Chondrocyte (in vitro differentiated cells): Measurements from ENCODE around the gene OLFM4. TPM values are rescaled to one million over a fixed set of nuclear protein-coding genes. Genes with fewer than 3 reads are reported as not detected.

ENCODE experiments used
- DNase-seq: peaks from one replicate; pipeline ENCODE4 v3.0.0; 2021; ENCODE audit warnings: mixed read lengths, low spot score
- H3K27ac Mint-ChIP-seq: one replicate; pipeline ENCODE4 v1.8.0; 2021; ENCODE audit warnings: mild to moderate bottlenecking, moderate library complexity, mixed read lengths; ENCODE audit not compliant: unreplicated experiment
- H3K27me3 Mint-ChIP-seq: 2 replicates; pipeline ENCODE4 v1.8.0; 2021; ENCODE audit warnings: low read depth, mixed read lengths
- H3K36me3 Mint-ChIP-seq: 2 replicates; pipeline ENCODE4 v1.8.0; 2021; ENCODE audit warnings: low read depth, mixed read lengths
- H3K4me1 Mint-ChIP-seq: 2 replicates; pipeline ENCODE4 v1.8.0; 2021; ENCODE audit warnings: low read depth, mild to moderate bottlenecking, mixed read lengths
- H3K4me3 Mint-ChIP-seq: one replicate; pipeline ENCODE4 v1.8.0; 2021; ENCODE audit warnings: mild to moderate bottlenecking, moderate library complexity, mixed read lengths; ENCODE audit not compliant: unreplicated experiment
- H3K9me3 Mint-ChIP-seq: 2 replicates; pipeline ENCODE4 v1.8.0; 2021; ENCODE audit warnings: low read depth, mixed read lengths
- total RNA-seq: library from RNA; stranded (reverse); gene quantifications from 3 replicates; pipeline ENCODE4 v1.2.1, GENCODE V29; 2021
- TF ChIP-seq, protein P1 (sequence below): fragments of 200-600 bp; sonication (generic); IDR thresholded peaks from 2 replicates; pipeline ENCODE4 v1.5.0; 2021; ENCODE audit warnings: antibody characterized with exemption, mild to moderate bottlenecking, moderate library complexity

The OLFM4 gene
- total RNA-seq, 1 donor from 2014 or later: 0.25 TPM

DNA sequence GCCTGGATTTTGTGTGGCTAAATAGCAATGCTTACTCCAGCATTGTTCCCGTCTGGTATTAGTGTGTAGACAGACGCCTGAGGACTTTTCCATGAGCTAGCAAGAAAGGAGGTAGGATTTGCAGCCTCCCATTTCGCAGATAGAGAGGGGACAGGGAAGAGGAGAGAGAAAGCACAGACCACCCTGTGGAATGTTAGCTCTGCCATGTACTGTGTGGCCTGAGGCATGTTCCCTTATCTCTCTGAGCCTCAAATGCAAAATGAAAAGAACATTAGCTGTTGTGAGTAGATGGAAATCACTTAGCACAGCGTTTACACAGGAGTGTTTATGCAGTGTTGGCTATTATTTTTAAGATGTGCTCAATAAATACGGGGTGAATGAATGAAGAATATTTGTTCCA, 45.5 kb downstream of the OLFM4 start:
- no peaks in the 10 kb centered on the region for H3K27me3 Mint-ChIP-seq
- TF ChIP-seq, protein P1, sequence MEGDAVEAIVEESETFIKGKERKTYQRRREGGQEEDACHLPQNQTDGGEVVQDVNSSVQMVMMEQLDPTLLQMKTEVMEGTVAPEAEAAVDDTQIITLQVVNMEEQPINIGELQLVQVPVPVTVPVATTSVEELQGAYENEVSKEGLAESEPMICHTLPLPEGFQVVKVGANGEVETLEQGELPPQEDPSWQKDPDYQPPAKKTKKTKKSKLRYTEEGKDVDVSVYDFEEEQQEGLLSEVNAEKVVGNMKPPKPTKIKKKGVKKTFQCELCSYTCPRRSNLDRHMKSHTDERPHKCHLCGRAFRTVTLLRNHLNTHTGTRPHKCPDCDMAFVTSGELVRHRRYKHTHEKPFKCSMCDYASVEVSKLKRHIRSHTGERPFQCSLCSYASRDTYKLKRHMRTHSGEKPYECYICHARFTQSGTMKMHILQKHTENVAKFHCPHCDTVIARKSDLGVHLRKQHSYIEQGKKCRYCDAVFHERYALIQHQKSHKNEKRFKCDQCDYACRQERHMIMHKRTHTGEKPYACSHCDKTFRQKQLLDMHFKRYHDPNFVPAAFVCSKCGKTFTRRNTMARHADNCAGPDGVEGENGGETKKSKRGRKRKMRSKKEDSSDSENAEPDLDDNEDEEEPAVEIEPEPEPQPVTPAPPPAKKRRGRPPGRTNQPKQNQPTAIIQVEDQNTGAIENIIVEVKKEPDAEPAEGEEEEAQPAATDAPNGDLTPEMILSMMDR: no peak
- DNase-seq: no peak
- H3K9me3 Mint-ChIP-seq: peaks cover 5% of the 10 kb centered on the region
- no peaks in the 10 kb centered on the region for H3K36me3 Mint-ChIP-seq
- H3K27ac Mint-ChIP-seq: no peak overlapping the region
- H3K4me1 Mint-ChIP-seq: no peaks in the 10 kb centered on the region
- no peak overlapping the region for H3K4me3 Mint-ChIP-seq

DNA sequence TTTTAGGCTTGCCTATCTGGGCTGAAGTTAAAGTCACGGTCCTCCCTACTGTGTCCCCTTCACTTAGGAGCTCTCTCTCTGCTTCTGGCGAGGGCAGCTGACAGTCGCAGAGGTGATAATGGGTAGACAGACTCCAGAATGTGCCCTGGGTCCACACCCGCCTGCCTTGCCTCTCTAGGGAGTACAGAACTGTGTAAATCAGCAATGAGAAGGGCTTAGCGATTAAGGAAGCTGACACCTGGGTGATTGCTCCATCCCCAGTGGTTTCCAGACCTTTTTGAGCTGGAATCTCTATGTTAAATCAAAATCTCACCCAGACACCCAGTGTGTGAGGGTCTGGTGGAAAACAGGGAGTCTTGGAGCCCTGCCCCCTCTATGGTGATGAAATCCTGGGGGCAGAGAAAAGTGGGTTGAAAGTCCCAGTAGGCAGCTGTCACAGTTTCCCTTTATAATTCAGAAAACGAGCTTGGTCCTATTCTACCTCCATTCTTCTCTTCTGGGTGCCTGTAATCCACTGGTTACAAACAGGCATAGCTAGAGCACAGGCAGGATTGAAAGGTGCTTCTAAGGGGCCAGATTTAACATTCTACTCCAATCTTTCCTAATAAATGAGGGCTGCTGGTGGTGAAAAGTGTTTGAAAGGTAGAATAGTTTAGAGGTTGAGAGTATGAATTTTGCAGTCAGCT, 46.9 kb downstream of the OLFM4 start:
- Mint-ChIP-seq H3K9me3 (peaks cover 7% of the 10 kb centered on the region), H3K36me3 (no peaks in the 10 kb centered on the region), H3K4me1 (no peaks in the 10 kb centered on the region), H3K4me3 (no peak overlapping the region), H3K27ac (no peak overlapping the region), H3K27me3 (no peaks in the 10 kb centered on the region)
- TF ChIP-seq, protein P1: no peak
- DNase-seq: no peak

DNA sequence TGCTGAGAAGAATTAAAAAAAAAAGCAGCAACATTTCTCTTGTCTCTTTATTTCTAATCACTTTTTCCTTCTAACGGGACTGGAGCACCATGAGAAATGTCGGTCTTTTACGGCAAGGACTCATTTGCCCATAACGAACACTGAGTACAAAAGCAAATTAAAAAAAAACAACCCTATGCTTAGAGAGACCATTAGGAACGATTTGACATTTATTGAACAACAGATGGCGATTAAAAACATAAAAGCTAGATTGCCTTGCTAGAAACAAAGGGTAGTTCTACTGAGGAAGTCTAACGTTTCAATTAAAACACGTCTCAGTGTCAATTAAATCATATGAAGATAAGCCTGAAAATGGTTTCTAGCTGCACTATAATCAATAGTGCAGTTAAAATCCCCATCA, 51.1 kb downstream of the OLFM4 start:
- H3K9me3 Mint-ChIP-seq: peaks cover 19% of the 10 kb centered on the region
- no peak overlapping the region for H3K4me3 Mint-ChIP-seq
- TF ChIP-seq, protein P1: no peak
- H3K4me1 Mint-ChIP-seq: no peaks in the 10 kb centered on the region
- H3K27me3 Mint-ChIP-seq: peaks cover 1% of the 10 kb centered on the region
- no peak for DNase-seq
- no peak overlapping the region for H3K27ac Mint-ChIP-seq
- H3K36me3 Mint-ChIP-seq: no peaks in the 10 kb centered on the region

DNA sequence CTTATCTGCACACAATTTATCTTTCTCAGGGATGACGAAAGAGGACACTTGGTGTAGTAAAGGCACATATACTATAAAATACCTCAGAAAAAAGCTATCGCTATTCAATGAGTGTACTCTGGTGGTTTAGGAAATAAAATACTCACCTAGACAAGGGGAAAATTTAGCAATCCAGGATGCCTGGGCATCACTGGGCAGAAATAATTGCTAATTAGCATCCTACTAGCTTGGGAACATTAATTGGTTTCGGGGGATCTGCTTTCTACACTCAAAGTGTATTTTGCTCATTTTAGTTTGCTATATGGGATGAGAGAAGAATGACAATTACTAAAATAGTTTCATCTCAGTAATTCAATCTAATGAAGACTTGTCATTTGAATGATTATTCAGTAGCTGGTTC, 60.3 kb downstream of the OLFM4 start:
- Mint-ChIP-seq H3K4me3 (no peak overlapping the region), H3K27ac (no peak overlapping the region), H3K36me3 (no peaks in the 10 kb centered on the region), H3K4me1 (no peaks in the 10 kb centered on the region), H3K27me3 (peaks cover 3% of the 10 kb centered on the region), H3K9me3 (peaks cover 13% of the 10 kb centered on the region)
- TF ChIP-seq, protein P1: no peak
- no peak for DNase-seq

DNA sequence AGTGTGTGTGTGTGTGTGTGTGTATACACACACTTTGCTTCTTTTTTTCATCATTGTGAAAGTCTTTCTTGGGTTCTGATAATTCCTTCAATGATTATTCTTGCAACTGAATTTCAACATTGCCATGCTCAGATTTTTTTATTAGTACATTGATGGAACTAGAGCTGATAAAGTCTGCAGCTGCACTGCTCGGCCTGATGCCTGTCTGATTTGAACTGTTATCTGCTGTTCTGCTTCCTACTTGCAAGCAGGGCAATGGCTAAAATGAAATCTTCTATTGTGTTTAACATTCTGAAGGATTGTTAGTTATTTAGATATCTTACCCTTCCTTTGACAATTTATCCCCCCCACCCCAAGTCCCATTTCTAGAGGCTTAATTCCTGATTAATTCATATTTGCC, 61.3 kb downstream of the OLFM4 start:
- peaks cover 10% of the 10 kb centered on the region for H3K9me3 Mint-ChIP-seq
- DNase-seq: no peak
- no peaks in the 10 kb centered on the region for H3K4me1 Mint-ChIP-seq
- no peak overlapping the region for H3K27ac Mint-ChIP-seq
- H3K4me3 Mint-ChIP-seq: no peak overlapping the region
- peaks cover 3% of the 10 kb centered on the region for H3K27me3 Mint-ChIP-seq
- TF ChIP-seq, protein P1: no peak
- no peaks in the 10 kb centered on the region for H3K36me3 Mint-ChIP-seq
